HFFc6 (cell line): ENCODE measurements around the gene RPS6KA1. TPM values are rescaled to one million over a fixed set of nuclear protein-coding genes. Genes with fewer than 3 reads are reported as not detected.

ENCODE experiments used
- DNase-seq: peaks from one replicate; pipeline ENCODE4 v3.0.0-alpha.2; 2018
- H3K27ac Mint-ChIP-seq: 2 replicates; pipeline ENCODE4 v1.8.0; 2020; ENCODE audit warnings: mild to moderate bottlenecking, mixed read lengths
- H3K27me3 Mint-ChIP-seq: 2 replicates; pipeline ENCODE4 v1.8.0; 2021; ENCODE audit warnings: mild to moderate bottlenecking, moderate library complexity, mixed read lengths; ENCODE audit not compliant: insufficient read depth
- H3K36me3 Mint-ChIP-seq: 2 replicates; pipeline ENCODE4 v1.8.0; 2021; ENCODE audit warnings: low read depth, mixed read lengths
- H3K4me1 Mint-ChIP-seq: 2 replicates; pipeline ENCODE4 v1.8.0; 2020; ENCODE audit warnings: low read depth, mixed read lengths
- H3K4me3 Mint-ChIP-seq: 2 replicates; pipeline ENCODE4 v1.8.0; 2020; ENCODE audit warnings: mild to moderate bottlenecking, moderate library complexity, mixed read lengths
- H3K9me3 Mint-ChIP-seq: 2 replicates; pipeline ENCODE4 v1.8.0; 2020; ENCODE audit warnings: mild to moderate bottlenecking, mixed read lengths
- CTCF ChIP-seq: fragments of 200-600 bp; sonication (generic); IDR thresholded peaks from 2 replicates; pipeline ENCODE4 v1.5.0; 2021; ENCODE audit warnings: antibody characterized with exemption, mild to moderate bottlenecking
- total RNA-seq, 6 experiments: library from RNA; stranded (reverse); fragmentation: NEBNext Ultra II Directional; extraction: Animal tissue kit (Norgen Biotek cat#: 25700); gene quantifications; 2 replicates in 1 of 6; 3 replicates in 5 of 6; pipeline ENCODE4 v1.2.3, GENCODE V29; 2021

RPS6KA1 gene
- total RNA-seq, 6 experiments from 2014 or later, result 1.5 to 2.6 (median 1.7) TPM

DNA sequence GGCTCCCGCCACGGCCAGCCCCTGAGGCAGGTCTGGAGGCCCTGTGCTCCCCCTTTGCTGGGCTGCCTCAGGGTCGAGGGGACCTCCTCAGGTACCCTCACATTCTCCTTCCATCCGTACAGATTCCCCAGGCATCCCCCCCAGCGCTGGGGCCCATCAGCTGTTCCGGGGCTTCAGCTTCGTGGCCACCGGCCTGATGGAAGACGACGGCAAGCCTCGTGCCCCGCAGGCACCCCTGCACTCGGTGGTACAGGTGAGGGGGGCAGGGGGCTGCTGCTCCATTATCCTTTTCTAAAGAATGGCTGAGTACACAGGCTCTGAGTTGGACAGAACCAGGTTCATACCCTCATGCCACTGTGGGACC, 29.1 kb downstream of the RPS6KA1 start:
- Mint-ChIP-seq H3K27ac (no peak overlapping the region), H3K9me3 (no peaks in the 10 kb centered on the region), H3K4me3 (no peak overlapping the region), H3K36me3 (no peaks in the 10 kb centered on the region), H3K4me1 (no peaks in the 10 kb centered on the region), H3K27me3 (peaks cover 6% of the 10 kb centered on the region)
- no peak for DNase-seq
- no peak for TF ChIP-seq CTCF

DNA sequence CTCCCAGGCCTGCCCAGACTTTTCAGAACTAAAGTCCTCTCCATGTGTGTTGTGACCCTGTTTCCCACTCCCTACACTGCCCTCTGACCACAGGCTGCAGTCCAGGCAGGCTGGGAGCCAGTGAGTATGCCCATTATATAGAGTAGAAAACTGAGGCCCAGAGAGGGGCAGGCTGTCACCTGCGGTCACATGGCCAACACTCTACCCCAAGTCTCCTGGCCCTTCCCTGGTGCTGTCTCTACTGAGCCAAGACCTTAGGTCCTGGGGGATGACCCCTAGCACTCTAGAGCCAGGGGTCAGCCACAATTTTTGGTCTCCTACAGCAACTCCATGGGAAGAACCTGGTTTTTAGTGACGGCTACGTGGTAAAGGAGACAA, 30.8 kb downstream of the RPS6KA1 start:
- no peak overlapping the region for H3K4me3 Mint-ChIP-seq
- TF ChIP-seq CTCF, result no peak
- H3K36me3 Mint-ChIP-seq, result no peaks in the 10 kb centered on the region
- DNase-seq, result no peak
- H3K27me3 Mint-ChIP-seq, result peaks cover 6% of the 10 kb centered on the region
- no peaks in the 10 kb centered on the region for H3K9me3 Mint-ChIP-seq
- H3K4me1 Mint-ChIP-seq, result no peaks in the 10 kb centered on the region
- H3K27ac Mint-ChIP-seq, result no peak overlapping the region

- no peaks in the 10 kb centered on the region for H3K9me3 Mint-ChIP-seq
Observed at GRCh38 chr1:26570287-26570686, 40.7 kb downstream of the RPS6KA1 start.

DNA sequence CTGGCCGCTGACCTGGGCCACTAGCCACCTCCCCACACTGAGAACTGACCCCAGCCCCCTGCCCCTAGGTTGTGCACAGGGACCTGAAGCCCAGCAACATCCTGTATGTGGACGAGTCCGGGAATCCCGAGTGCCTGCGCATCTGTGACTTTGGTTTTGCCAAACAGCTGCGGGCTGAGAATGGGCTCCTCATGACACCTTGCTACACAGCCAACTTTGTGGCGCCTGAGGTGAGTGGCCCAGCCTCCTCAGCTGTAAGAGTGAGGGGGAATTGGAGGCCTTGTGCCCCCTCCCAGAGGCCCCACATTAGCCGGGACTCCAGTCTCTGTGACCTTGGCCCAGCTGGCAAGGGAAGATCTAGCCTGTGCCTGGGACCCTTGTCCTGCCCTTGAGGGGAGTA, 41.8 kb downstream of the RPS6KA1 start:
- Mint-ChIP-seq H3K27ac (no peak overlapping the region), H3K36me3 (no peaks in the 10 kb centered on the region), H3K4me3 (no peak overlapping the region), H3K9me3 (no peaks in the 10 kb centered on the region), H3K4me1 (peaks cover 6% of the 10 kb centered on the region; the same call in 1 of the 2 replicates), H3K27me3 (no peaks in the 10 kb centered on the region; the same call in 1 of the 2 replicates)
- DNase-seq, result no peak
- no peak for TF ChIP-seq CTCF

More at GRCh38 chr1:26570287-26570686, 40.7 kb downstream of the RPS6KA1 start:
- H3K4me3 Mint-ChIP-seq, result no peak overlapping the region
- peaks cover 6% of the 10 kb centered on the region; the same call in 1 of the 2 replicates for H3K4me1 Mint-ChIP-seq
- H3K27ac Mint-ChIP-seq, result no peak overlapping the region
- no peaks in the 10 kb centered on the region for H3K36me3 Mint-ChIP-seq
- H3K27me3 Mint-ChIP-seq, result no peaks in the 10 kb centered on the region; the same call in 1 of the 2 replicates
- no peak for TF ChIP-seq CTCF
- DNase-seq, result peak; percentile 6

DNA sequence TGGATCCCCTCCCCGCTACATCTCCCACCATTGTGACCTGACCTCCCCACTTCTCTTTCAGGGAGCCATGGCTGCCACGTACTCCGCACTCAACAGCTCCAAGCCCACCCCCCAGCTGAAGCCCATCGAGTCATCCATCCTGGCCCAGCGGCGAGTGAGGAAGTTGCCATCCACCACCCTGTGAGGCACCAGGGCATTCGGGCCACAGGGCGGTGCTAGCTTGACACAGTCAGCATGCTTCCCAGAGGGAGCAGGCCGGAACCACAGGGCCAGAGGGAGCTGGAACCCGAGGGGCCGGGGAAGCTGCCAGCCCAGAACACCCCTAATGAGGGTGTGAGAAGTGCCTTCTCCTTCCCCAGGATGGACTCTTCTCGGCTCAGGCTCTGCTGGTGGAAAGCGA, 44.5 kb downstream of the RPS6KA1 start:
- peaks cover 6% of the 10 kb centered on the region; the same call in 1 of the 2 replicates for H3K4me1 Mint-ChIP-seq
- H3K27ac Mint-ChIP-seq, result no peak overlapping the region
- H3K4me3 Mint-ChIP-seq, result no peak overlapping the region
- no peaks in the 10 kb centered on the region for H3K36me3 Mint-ChIP-seq
- peaks cover 3% of the 10 kb centered on the region for H3K27me3 Mint-ChIP-seq
- TF ChIP-seq CTCF, result no peak
- no peak for DNase-seq
- H3K9me3 Mint-ChIP-seq, result no peaks in the 10 kb centered on the region

DNA sequence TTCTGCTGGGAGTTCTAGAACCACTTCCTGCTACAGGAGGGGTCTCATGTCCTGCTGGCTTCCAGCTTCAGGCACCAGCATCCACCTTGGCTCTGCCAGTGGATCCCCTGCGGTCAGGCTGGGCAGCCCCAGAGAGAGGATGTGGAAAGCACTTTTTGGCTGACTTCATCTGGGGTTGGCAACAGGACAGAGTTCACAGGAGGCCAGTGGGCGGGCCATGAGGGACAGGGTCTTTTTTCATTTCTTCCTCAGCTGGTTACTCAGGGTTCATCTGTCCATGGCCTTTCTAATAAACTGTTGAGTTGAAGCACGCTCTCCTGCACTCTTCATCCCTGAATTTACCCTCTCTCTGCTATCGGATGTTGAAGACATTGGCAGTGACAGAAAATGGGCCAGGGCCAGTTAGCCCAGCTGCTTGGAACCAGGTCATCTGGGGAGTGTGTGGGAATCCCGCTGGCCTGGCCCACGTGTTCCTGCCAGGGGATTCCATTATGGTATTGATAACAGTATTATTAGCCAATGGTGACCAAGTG, 45.2 kb downstream of the RPS6KA1 start:
- H3K27me3 Mint-ChIP-seq, result peaks cover 3% of the 10 kb centered on the region
- no peak for DNase-seq
- no peaks in the 10 kb centered on the region for H3K9me3 Mint-ChIP-seq
- peaks cover 6% of the 10 kb centered on the region; the same call in 1 of the 2 replicates for H3K4me1 Mint-ChIP-seq
- no peak overlapping the region for H3K27ac Mint-ChIP-seq
- no peak overlapping the region for H3K4me3 Mint-ChIP-seq
- H3K36me3 Mint-ChIP-seq, result no peaks in the 10 kb centered on the region
- no peak for TF ChIP-seq CTCF
